Central memory CD8-positive, alpha-beta T cell (primary cell): ENCODE data around the gene TRIM42.

ENCODE experiments used
- ATAC-seq: fragments of 150-1000 bp; cut with Tn5 transposase; replicated peaks from 2 replicates; pipeline ENCODE4 v1.10.0; 2022; ENCODE audit warnings: mild to moderate bottlenecking, moderate FRiP score, moderate number of reproducible peaks; ENCODE audit not compliant: poor library complexity, severe bottlenecking; ENCODE audit errors: extremely low read depth
- DNase-seq, 2 donors: peaks; one replicate each; pipeline ENCODE4 v3.0.0; 2021; ENCODE audit warnings: low spot score in 2 of 2
- H3K27ac Mint-ChIP-seq: one replicate; pipeline ENCODE4 v1.8.0; 2022; ENCODE audit warnings: low read depth, mild to moderate bottlenecking, moderate library complexity, mixed read lengths
- H3K27me3 Mint-ChIP-seq: one replicate; pipeline ENCODE4 v1.8.0; 2022; ENCODE audit warnings: mixed read lengths
- H3K36me3 Mint-ChIP-seq: one replicate; pipeline ENCODE4 v1.8.0; 2022; ENCODE audit warnings: mild to moderate bottlenecking, moderate library complexity, mixed read lengths; ENCODE audit not compliant: insufficient read depth
- H3K4me1 Mint-ChIP-seq: one replicate; pipeline ENCODE4 v1.8.0; 2022; ENCODE audit warnings: mixed read lengths
- H3K4me3 Mint-ChIP-seq: one replicate; pipeline ENCODE4 v1.8.0; 2022; ENCODE audit warnings: mild to moderate bottlenecking, moderate library complexity, mixed read lengths
- H3K9me3 Mint-ChIP-seq: one replicate; pipeline ENCODE4 v1.8.0; 2022; ENCODE audit warnings: mixed read lengths

TRIM42 gene

GRCh38 chr3:140695361-140696061, 17.6 kb downstream of the TRIM42 start:
- Mint-ChIP-seq H3K36me3 (no peaks in the 10 kb centered on the region), H3K4me3 (no peak overlapping the region), H3K27me3 (peaks cover 11% of the 10 kb centered on the region), H3K27ac (no peak overlapping the region), H3K9me3 (peaks cover 5% of the 10 kb centered on the region), H3K4me1 (no peaks in the 10 kb centered on the region)
- DNase-seq (no peak), ATAC-seq (no peak)

- Mint-ChIP-seq H3K27me3 (peaks cover 21% of the 10 kb centered on the region), H3K9me3 (peaks cover 5% of the 10 kb centered on the region), H3K4me3 (no peak overlapping the region), H3K36me3 (no peaks in the 10 kb centered on the region), H3K4me1 (no peaks in the 10 kb centered on the region), H3K27ac (no peak overlapping the region)
- DNase-seq (no peak), ATAC-seq (no peak)
These were observed 21.8 kb downstream of the TRIM42 start for GRCh38 chr3:140699516-140700231.

DNA sequence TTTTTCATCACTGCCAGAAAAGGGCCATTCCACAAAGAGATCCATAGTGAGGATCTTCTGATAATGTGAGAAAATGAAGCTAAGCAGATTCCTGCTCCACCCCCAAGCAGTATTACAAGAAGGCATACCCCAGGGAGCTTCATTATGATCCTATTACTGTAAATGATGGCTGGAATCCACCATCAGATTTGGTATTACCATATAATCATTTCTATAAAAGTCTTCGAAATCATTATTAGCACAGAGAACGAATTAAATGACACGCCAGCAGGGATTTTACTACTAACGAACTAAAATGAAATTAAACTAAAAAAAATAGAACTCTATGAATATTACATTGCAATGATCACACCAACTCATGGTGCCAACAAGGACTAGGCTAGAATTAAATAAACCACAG, 24.4 kb downstream of the TRIM42 start:
- Mint-ChIP-seq H3K27me3 (peaks cover 21% of the 10 kb centered on the region), H3K4me1 (no peaks in the 10 kb centered on the region), H3K9me3 (peaks cover 5% of the 10 kb centered on the region), H3K36me3 (no peaks in the 10 kb centered on the region), H3K27ac (no peak overlapping the region), H3K4me3 (no peak overlapping the region)
- ATAC-seq, result no peak
- DNase-seq, result no peak

GRCh38 chr3:140703496-140703895, 25.6 kb downstream of the TRIM42 start:
- H3K36me3 Mint-ChIP-seq, result no peaks in the 10 kb centered on the region
- peaks cover 21% of the 10 kb centered on the region for H3K27me3 Mint-ChIP-seq
- no peak overlapping the region for H3K4me3 Mint-ChIP-seq
- DNase-seq (no peak), ATAC-seq (no peak)
- H3K27ac Mint-ChIP-seq, result no peak overlapping the region
- H3K9me3 Mint-ChIP-seq, result peaks cover 5% of the 10 kb centered on the region
- no peaks in the 10 kb centered on the region for H3K4me1 Mint-ChIP-seq

GRCh38 chr3:140704733-140705132, 26.9 kb downstream of the TRIM42 start:
- no peak overlapping the region for H3K27ac Mint-ChIP-seq
- H3K4me3 Mint-ChIP-seq, result no peak overlapping the region
- H3K9me3 Mint-ChIP-seq, result no peaks in the 10 kb centered on the region
- H3K36me3 Mint-ChIP-seq, result no peaks in the 10 kb centered on the region
- peaks cover 14% of the 10 kb centered on the region for H3K27me3 Mint-ChIP-seq
- ATAC-seq, result no peak
- DNase-seq, result no peak
- H3K4me1 Mint-ChIP-seq, result no peaks in the 10 kb centered on the region

DNA sequence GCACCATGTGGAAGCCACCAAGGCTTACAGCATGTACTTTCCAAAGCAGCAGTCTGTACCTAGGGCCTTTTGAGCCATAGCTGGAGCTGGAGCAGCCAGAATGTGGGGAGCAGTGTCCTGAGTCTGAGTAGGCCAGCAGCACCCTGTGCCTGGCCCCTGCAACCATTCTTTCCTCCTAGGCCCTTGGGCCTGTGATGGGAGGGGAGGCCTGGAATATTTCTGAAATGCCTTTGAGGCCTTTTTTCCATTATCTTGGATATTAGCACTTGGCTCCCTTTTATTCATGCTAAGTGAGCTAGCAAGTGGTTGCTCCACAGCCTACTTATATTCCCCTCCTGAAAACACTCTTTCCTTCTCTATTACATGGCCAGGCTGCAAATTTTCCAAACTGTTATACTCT, 28.1 kb downstream of the TRIM42 start:
- no peaks in the 10 kb centered on the region for H3K4me1 Mint-ChIP-seq

GRCh38 chr3:140706360-140706759, 28.5 kb downstream of the TRIM42 start:
- no peaks in the 10 kb centered on the region for H3K9me3 Mint-ChIP-seq
- ATAC-seq (no peak), DNase-seq (no peak)
- no peak overlapping the region for H3K4me3 Mint-ChIP-seq
- no peaks in the 10 kb centered on the region for H3K36me3 Mint-ChIP-seq
- no peak overlapping the region for H3K27ac Mint-ChIP-seq
- H3K27me3 Mint-ChIP-seq, result peaks cover 9% of the 10 kb centered on the region
- H3K4me1 Mint-ChIP-seq, result no peaks in the 10 kb centered on the region

More for the DNA sequence above, 28.1 kb downstream of the TRIM42 start:
- DNase-seq (no peak), ATAC-seq (no peak)
- Mint-ChIP-seq H3K9me3 (no peaks in the 10 kb centered on the region), H3K27ac (no peak overlapping the region), H3K4me3 (no peak overlapping the region), H3K36me3 (no peaks in the 10 kb centered on the region), H3K27me3 (peaks cover 10% of the 10 kb centered on the region)

DNA sequence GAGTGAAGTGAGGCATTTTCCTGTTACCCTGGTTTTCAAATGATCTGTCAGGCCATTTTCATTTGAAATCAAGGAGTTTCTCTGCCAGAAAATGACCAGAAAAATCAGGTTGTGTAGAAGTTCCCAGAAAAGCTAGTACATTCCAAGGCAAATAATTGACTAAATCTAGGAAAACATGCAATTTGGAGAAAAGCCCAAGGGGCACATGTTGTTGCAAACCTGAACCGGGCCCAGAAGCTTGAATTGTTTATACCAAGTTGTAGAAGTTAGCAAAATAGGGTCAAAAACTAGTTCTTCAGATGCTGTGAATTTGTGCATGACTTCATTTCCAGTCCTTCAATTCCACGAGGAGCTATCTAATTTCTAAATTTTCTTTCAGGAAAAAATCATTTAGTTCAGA, 31.0 kb downstream of the TRIM42 start:
- DNase-seq, result no peak
- no peak for ATAC-seq
- H3K9me3 Mint-ChIP-seq, result no peaks in the 10 kb centered on the region
- no peak overlapping the region for H3K4me3 Mint-ChIP-seq
- H3K36me3 Mint-ChIP-seq, result no peaks in the 10 kb centered on the region
- H3K4me1 Mint-ChIP-seq, result no peaks in the 10 kb centered on the region
- H3K27ac Mint-ChIP-seq, result no peak overlapping the region
- no peaks in the 10 kb centered on the region for H3K27me3 Mint-ChIP-seq

GRCh38 chr3:140709751-140710150, 31.9 kb downstream of the TRIM42 start:
- no peaks in the 10 kb centered on the region for H3K27me3 Mint-ChIP-seq
- H3K36me3 Mint-ChIP-seq, result no peaks in the 10 kb centered on the region
- no peak overlapping the region for H3K27ac Mint-ChIP-seq
- no peak overlapping the region for H3K4me3 Mint-ChIP-seq
- no peaks in the 10 kb centered on the region for H3K4me1 Mint-ChIP-seq
- ATAC-seq (no peak), DNase-seq (no peak)
- H3K9me3 Mint-ChIP-seq, result no peaks in the 10 kb centered on the region

GRCh38 chr3:140710711-140711389, 33.0 kb downstream of the TRIM42 start:
- no peaks in the 10 kb centered on the region for H3K9me3 Mint-ChIP-seq
- ATAC-seq (no peak), DNase-seq (no peak)
- no peak overlapping the region for H3K4me3 Mint-ChIP-seq
- H3K36me3 Mint-ChIP-seq, result no peaks in the 10 kb centered on the region
- no peaks in the 10 kb centered on the region for H3K4me1 Mint-ChIP-seq
- H3K27me3 Mint-ChIP-seq, result no peaks in the 10 kb centered on the region
- H3K27ac Mint-ChIP-seq, result no peak overlapping the region

- Mint-ChIP-seq H3K4me1 (no peaks in the 10 kb centered on the region), H3K9me3 (no peaks in the 10 kb centered on the region), H3K4me3 (no peak overlapping the region), H3K27ac (no peak overlapping the region), H3K36me3 (no peaks in the 10 kb centered on the region), H3K27me3 (no peaks in the 10 kb centered on the region)
- ATAC-seq, result no peak
- DNase-seq, result no peak
These were observed 33.6 kb downstream of the TRIM42 start for GRCh38 chr3:140711390-140712035.

DNA sequence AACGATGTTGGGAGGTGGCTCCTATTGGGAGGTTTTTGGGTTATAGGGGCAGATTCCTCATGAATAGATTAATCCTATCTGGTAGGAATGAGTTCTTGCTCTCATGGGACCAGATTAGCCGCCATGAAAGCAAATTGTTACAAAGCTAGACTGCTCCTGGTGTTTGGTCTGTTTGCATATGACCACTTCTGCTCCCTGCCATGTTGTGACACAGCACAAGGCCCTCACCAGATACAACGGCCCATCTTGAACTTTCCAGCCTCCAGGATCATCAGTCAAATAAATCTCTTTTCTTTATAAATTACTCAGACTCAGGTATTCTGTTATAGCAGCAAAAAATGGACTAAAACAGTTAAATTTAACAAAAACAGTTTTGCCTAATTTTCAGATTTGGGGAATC, 34.4 kb downstream of the TRIM42 start:
- no peak for DNase-seq
- Mint-ChIP-seq H3K9me3 (no peaks in the 10 kb centered on the region), H3K27ac (no peak overlapping the region), H3K4me3 (no peak overlapping the region), H3K27me3 (no peaks in the 10 kb centered on the region), H3K36me3 (no peaks in the 10 kb centered on the region), H3K4me1 (no peaks in the 10 kb centered on the region)
- ATAC-seq, result no peak
